ENCODE results near the gene FOLR3. TPM values are rescaled to one million over a fixed set of nuclear protein-coding genes. Genes with fewer than 3 reads are reported as not detected.
"Not testable (repeated sequence)": the region's sequence is repeated elsewhere in the genome, so short reads cannot be mapped to it uniquely, and the experiment has no call there.

Gene FOLR3
- total RNA-seq (2021) (0.25 TPM in 1 of 3 replicates, not detected in the others), Bru-seq, nascent RNA (not detected)
- long read RNA-seq, experiment 1 = 0 reads
- long read RNA-seq, experiment 2 = 0 reads
- long read RNA-seq, experiment 3 = 0 reads

DNA sequence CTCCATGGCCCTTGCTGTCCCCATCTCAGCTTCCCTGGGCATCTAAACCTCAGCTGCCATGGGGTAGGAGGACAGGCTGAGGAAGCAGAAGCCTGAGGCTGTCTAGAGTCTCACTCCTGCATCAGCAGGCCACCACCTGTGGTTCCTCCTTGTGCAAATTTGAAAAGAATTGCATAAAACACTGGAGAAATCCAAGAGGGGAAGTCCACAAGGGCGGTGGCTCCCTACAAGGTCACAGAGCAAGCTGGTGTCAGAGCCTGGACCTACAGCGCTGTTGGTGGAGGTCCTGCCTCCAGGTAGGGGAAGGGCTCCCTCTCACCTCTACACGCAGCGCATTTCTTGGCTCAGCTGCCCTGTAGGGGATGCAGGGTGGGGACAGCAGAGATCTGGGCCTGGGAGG lies at the start of gene FOLR3:
TSS of gene FOLR3 (plus strand) at position 253 of the 400 bp plus-strand sequence. CDS start 228 bp downstream, outside the sequence.
- H3K4me1 Mint-ChIP-seq; CTCF ChIA-PET; POLR2A ChIA-PET; ATAC-seq; H3K36me3 Mint-ChIP-seq; DNase-seq (ENCODE audit: low spot score); H3K4me3 Mint-ChIP-seq; H3K9me3 Mint-ChIP-seq; H3K27ac Mint-ChIP-seq: not testable (repeated sequence)
- peaks cover 40% of the 10 kb centered on the region for H3K27me3 Mint-ChIP-seq (ENCODE audit: low read depth)

DNA sequence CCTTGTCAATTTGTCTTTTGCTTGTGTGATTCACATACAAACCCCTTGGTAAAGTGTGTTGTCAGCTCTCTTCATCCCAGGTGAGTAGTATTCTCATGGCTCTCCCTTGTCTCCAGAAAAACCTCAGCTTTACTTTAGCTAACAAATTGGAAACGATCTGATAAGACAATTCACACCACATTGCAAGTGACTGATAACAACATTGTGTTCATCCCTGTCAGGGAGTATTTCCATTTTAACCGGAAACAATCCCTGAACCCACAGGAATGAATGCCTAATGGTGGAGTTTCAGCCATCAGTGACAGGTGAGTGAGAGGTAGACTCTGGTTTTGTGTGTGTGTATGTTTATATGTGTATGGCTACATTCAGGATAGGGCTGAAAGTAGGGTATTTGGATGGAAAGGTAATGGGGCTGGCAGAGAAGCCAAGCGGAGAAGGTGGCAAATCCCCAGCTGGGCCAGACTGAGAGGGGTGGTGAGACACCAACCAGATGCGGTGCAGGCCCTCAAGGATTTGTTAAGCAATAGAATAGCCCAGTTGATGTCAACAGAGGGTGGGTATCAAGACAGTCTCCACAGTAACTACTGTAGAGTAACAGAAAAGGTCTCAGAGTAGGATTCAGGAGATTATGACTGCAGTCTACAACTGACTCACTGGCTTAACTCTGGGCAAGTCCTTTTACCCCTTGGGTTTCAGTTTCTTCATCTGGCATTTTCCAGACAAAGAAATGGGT lies 47.3 kb upstream of the FOLR3 start:
- no peak for DNase-seq (ENCODE audit: low spot score)
- POLR2A ChIA-PET = no interaction called here
- ATAC-seq = no peak
- Mint-ChIP-seq H3K9me3 (no peaks in the 10 kb centered on the region), H3K4me1 (peaks cover 16% of the 10 kb centered on the region), H3K27ac (no peak overlapping the region), H3K36me3 (0 out of 2 replicates have a peak, but pooled peaks cover 2% of the 10 kb centered on the region), H3K27me3 (ENCODE audit: low read depth) (no peaks in the 10 kb centered on the region), H3K4me3 (no peak overlapping the region)
- CTCF ChIA-PET = interaction anchor here (4.1 kb wide), 1 partner anchor 63 kb away, joined by 31 read pairs; no protein-coding TSS in a partner anchor
- TF ChIP-seq, protein P1, sequence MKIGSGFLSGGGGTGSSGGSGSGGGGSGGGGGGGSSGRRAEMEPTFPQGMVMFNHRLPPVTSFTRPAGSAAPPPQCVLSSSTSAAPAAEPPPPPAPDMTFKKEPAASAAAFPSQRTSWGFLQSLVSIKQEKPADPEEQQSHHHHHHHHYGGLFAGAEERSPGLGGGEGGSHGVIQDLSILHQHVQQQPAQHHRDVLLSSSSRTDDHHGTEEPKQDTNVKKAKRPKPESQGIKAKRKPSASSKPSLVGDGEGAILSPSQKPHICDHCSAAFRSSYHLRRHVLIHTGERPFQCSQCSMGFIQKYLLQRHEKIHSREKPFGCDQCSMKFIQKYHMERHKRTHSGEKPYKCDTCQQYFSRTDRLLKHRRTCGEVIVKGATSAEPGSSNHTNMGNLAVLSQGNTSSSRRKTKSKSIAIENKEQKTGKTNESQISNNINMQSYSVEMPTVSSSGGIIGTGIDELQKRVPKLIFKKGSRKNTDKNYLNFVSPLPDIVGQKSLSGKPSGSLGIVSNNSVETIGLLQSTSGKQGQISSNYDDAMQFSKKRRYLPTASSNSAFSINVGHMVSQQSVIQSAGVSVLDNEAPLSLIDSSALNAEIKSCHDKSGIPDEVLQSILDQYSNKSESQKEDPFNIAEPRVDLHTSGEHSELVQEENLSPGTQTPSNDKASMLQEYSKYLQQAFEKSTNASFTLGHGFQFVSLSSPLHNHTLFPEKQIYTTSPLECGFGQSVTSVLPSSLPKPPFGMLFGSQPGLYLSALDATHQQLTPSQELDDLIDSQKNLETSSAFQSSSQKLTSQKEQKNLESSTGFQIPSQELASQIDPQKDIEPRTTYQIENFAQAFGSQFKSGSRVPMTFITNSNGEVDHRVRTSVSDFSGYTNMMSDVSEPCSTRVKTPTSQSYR (CRISPR knock-in tag; IDR thresholded peaks at IDR 0.05) = no peak
- TF ChIP-seq, protein P2, sequence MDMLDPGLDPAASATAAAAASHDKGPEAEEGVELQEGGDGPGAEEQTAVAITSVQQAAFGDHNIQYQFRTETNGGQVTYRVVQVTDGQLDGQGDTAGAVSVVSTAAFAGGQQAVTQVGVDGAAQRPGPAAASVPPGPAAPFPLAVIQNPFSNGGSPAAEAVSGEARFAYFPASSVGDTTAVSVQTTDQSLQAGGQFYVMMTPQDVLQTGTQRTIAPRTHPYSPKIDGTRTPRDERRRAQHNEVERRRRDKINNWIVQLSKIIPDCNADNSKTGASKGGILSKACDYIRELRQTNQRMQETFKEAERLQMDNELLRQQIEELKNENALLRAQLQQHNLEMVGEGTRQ (CRISPR knock-in tag; IDR thresholded peaks at IDR 0.05) = no peak
- TF ChIP-seq RELA (CRISPR knock-in tag; IDR thresholded peaks at IDR 0.05; ENCODE audit: borderline replicate concordance) (no peak), JUN (CRISPR knock-in tag; IDR thresholded peaks at IDR 0.05) (no peak), ZNF232 (CRISPR knock-in tag; IDR thresholded peaks at IDR 0.05) (no peak), ZNF317 (CRISPR knock-in tag; IDR thresholded peaks at IDR 0.05; ENCODE audit: borderline replicate concordance, low read depth) (no peak)
- TF ChIP-seq, protein P3, sequence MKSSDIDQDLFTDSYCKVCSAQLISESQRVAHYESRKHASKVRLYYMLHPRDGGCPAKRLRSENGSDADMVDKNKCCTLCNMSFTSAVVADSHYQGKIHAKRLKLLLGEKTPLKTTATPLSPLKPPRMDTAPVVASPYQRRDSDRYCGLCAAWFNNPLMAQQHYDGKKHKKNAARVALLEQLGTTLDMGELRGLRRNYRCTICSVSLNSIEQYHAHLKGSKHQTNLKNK (CRISPR knock-in tag; IDR thresholded peaks at IDR 0.05) = no peak

DNA sequence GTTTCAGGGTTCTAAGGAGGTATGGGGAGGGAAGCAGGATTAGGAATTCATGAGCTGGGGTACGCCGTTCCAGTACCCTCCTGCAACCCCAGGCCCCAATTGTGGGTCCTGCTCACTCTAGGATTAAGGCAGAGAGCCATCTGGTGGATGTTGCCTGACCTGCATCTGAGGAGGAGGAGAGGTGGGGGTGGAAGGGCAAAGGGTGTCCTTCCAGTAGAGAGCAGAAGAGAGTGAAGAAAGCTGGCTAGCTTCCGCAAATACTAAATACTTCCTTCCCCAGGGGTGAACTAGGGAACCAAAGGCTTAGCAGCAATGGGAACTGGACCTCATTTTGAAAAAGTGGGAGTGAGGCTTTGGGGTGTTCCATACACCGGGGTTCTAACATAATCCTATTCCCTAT lies 44.2 kb upstream of the FOLR3 start:
- peak; percentile 98 for ATAC-seq
- DNase-seq (ENCODE audit: low spot score) = peak; percentile 85
- H3K27me3 Mint-ChIP-seq (ENCODE audit: low read depth) = no peaks in the 10 kb centered on the region
- H3K27ac Mint-ChIP-seq = peak overlapping the region; percentile 75; the same call in 1 of the 2 replicates
- H3K9me3 Mint-ChIP-seq = no peaks in the 10 kb centered on the region
- no peak for TF ChIP-seq JAZF1 (CRISPR knock-in tag; IDR thresholded peaks at IDR 0.05)
- TF ChIP-seq, protein P4, sequence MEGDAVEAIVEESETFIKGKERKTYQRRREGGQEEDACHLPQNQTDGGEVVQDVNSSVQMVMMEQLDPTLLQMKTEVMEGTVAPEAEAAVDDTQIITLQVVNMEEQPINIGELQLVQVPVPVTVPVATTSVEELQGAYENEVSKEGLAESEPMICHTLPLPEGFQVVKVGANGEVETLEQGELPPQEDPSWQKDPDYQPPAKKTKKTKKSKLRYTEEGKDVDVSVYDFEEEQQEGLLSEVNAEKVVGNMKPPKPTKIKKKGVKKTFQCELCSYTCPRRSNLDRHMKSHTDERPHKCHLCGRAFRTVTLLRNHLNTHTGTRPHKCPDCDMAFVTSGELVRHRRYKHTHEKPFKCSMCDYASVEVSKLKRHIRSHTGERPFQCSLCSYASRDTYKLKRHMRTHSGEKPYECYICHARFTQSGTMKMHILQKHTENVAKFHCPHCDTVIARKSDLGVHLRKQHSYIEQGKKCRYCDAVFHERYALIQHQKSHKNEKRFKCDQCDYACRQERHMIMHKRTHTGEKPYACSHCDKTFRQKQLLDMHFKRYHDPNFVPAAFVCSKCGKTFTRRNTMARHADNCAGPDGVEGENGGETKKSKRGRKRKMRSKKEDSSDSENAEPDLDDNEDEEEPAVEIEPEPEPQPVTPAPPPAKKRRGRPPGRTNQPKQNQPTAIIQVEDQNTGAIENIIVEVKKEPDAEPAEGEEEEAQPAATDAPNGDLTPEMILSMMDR (IDR thresholded peaks at IDR 0.05) = peak; percentile 49; the same call in 1 of the 2 replicates
- no peaks in the 10 kb centered on the region for H3K36me3 Mint-ChIP-seq
- peaks cover 13% of the 10 kb centered on the region for H3K4me1 Mint-ChIP-seq
- POLR2A ChIA-PET = interaction anchor here (0.8 to 1.5 kb wide), 3 partner anchors 22 to 67 kb away, joined by 4 to 12 read pairs (median 4); partner anchors contain the start of gene ANAPC15
- CTCF ChIA-PET = interaction anchor here (0.6 to 7.2 kb wide), 37 partner anchors 9 to 380 kb away, joined by 3 to 235 read pairs (median 6); partner anchors contain the start of genes ANAPC15, FOLR1, LAMTOR1 and RNF121
- no peak overlapping the region for H3K4me3 Mint-ChIP-seq

DNA sequence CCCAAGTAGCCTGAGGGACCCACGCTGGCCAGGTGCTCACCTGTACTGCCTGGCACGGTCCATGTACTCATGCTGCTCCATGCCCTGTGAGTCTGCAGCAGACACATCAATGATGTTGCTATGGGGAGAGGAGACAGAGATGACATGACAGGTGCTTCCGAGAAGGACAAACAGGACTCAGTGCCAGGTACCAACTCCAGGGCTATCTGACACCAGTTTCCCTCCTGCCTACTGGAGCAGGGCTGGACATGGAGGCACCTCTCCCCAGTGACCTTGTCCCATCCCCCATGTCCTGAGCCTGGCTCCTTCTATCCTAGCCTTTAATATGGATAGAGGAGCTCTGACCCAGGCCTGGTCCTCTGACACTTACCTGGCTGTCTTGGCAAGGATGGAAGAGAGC lies 36.8 kb upstream of the FOLR3 start:
- ChIA-PET POLR2A (no interaction called here), CTCF (interaction anchor here (2.1 kb wide), 1 partner anchor 73 kb away, joined by 10 read pairs; no protein-coding TSS in a partner anchor)
- H3K27ac Mint-ChIP-seq = no peak overlapping the region
- no peak for ATAC-seq
- DNase-seq (ENCODE audit: low spot score) = no peak
- H3K9me3 Mint-ChIP-seq = no peaks in the 10 kb centered on the region
- no peaks in the 10 kb centered on the region for H3K27me3 Mint-ChIP-seq (ENCODE audit: low read depth)
- peaks cover 22% of the 10 kb centered on the region for H3K36me3 Mint-ChIP-seq
- H3K4me3 Mint-ChIP-seq = no peak overlapping the region
- H3K4me1 Mint-ChIP-seq = peaks cover 19% of the 10 kb centered on the region
- TF ChIP-seq, protein P5, sequence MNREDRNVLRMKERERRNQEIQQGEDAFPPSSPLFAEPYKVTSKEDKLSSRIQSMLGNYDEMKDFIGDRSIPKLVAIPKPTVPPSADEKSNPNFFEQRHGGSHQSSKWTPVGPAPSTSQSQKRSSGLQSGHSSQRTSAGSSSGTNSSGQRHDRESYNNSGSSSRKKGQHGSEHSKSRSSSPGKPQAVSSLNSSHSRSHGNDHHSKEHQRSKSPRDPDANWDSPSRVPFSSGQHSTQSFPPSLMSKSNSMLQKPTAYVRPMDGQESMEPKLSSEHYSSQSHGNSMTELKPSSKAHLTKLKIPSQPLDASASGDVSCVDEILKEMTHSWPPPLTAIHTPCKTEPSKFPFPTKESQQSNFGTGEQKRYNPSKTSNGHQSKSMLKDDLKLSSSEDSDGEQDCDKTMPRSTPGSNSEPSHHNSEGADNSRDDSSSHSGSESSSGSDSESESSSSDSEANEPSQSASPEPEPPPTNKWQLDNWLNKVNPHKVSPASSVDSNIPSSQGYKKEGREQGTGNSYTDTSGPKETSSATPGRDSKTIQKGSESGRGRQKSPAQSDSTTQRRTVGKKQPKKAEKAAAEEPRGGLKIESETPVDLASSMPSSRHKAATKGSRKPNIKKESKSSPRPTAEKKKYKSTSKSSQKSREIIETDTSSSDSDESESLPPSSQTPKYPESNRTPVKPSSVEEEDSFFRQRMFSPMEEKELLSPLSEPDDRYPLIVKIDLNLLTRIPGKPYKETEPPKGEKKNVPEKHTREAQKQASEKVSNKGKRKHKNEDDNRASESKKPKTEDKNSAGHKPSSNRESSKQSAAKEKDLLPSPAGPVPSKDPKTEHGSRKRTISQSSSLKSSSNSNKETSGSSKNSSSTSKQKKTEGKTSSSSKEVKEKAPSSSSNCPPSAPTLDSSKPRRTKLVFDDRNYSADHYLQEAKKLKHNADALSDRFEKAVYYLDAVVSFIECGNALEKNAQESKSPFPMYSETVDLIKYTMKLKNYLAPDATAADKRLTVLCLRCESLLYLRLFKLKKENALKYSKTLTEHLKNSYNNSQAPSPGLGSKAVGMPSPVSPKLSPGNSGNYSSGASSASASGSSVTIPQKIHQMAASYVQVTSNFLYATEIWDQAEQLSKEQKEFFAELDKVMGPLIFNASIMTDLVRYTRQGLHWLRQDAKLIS (CRISPR knock-in tag; IDR thresholded peaks at IDR 0.05; ENCODE audit: borderline replicate concordance) = no peak
- TF ChIP-seq, protein P3 (CRISPR knock-in tag; IDR thresholded peaks at IDR 0.05) = no peak
- TF ChIP-seq, protein P6, sequence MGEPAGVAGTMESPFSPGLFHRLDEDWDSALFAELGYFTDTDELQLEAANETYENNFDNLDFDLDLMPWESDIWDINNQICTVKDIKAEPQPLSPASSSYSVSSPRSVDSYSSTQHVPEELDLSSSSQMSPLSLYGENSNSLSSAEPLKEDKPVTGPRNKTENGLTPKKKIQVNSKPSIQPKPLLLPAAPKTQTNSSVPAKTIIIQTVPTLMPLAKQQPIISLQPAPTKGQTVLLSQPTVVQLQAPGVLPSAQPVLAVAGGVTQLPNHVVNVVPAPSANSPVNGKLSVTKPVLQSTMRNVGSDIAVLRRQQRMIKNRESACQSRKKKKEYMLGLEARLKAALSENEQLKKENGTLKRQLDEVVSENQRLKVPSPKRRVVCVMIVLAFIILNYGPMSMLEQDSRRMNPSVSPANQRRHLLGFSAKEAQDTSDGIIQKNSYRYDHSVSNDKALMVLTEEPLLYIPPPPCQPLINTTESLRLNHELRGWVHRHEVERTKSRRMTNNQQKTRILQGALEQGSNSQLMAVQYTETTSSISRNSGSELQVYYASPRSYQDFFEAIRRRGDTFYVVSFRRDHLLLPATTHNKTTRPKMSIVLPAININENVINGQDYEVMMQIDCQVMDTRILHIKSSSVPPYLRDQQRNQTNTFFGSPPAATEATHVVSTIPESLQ (CRISPR knock-in tag; IDR thresholded peaks at IDR 0.05) = no peak
- TF ChIP-seq SOX15 (CRISPR knock-in tag; IDR thresholded peaks at IDR 0.05) = no peak

Measured in WTC11 (cell line).